GM18502 (cell line): Measurements from ENCODE around the gene ZNF200.
"Not testable (repeated sequence)": the region's sequence is repeated elsewhere in the genome, so short reads cannot be mapped to it uniquely, and the experiment has no call there.

Experiments used
- ATAC-seq: cut with Tn5 transposase; IDR thresholded peaks from one replicate; pipeline ENCODE4 v1.9.1; 2021; ENCODE audit warnings: mild to moderate bottlenecking; ENCODE audit not compliant: unreplicated experiment, poor library complexity

ZNF200 gene

DNA sequence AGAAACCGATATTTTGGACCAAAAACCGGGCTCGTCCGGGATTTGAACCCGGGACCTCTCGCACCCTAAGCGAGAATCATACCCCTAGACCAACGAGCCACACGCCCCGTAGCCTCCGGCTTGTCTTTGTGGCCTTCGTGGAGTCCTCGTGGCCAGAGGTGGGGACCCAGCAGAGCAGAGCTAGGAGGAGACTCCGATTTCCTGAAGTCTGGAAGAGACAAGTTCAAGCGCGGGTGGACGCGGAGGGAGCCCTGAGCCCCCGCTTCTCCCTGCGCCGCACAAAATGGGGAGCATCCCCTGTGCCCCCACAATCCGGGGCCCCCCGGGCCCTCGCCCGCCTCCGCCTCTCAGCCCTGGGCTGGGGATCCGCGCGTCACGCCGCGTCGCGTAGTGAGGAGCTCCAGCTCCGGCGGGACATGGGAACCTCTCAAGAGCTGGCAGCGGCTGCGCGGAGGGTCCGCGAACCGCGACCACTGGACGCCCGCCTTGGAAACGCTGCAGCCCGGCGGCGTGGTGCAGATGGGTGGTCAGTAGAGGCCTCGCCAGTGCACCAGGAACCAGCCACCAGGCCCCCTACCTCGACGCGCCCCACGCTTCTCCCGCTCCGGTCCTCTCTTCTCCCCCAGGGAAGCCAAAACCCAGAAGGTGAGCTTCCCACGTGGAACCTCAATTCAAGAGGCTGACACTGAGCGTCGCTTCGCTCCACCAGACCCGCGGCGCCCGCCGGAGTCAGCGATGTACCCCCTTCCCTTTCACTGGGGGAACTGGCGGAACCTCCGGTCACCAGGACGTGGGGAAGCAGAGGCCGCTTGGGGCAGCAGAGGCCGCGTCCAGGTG lies 52.1 kb downstream of the ZNF200 start:
- no peak for ATAC-seq

DNA sequence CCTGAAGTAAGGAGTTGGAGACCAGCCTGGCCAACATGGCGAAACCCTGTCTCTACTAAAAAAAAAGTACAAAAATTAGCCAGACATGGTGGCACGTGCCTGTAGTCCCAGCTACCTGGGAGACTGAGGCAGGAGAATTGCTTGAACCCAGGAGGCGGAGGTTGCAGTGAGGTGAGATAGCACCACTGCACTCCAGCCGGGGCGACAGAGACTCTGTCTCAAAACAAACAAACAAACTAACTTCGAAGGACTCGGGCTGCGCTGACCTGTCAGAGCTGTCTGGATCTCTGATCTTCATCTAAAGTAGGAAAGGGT lies 52.7 kb downstream of the ZNF200 start:
- not testable (repeated sequence) for ATAC-seq

GRCh38 chr16:3180445-3180878 lies 54.5 kb downstream of the ZNF200 start:
- no peak for ATAC-seq

DNA sequence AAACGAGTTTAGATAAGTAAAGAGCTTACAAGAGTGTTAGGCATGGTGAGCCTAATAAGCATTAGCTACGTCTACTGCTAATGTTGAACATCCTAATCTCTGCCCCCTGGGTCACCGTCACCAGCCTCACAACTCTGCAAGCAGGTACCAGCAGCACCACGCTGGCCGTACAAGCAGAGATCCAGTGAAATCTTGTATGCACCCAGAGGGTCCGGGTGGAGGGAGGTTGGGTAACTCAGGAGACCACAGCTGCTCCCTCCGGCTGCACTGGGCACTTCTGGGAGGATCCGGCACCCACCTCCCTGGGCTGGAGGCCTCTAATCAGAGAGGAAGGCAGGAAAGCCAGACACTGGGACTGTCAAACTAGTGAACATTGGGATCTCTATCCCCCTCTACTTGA lies 55.3 kb downstream of the ZNF200 start:
- no peak for ATAC-seq

GRCh38 chr16:3175157-3176093 lies 59.5 kb downstream of the ZNF200 start:
- no peak for ATAC-seq

DNA sequence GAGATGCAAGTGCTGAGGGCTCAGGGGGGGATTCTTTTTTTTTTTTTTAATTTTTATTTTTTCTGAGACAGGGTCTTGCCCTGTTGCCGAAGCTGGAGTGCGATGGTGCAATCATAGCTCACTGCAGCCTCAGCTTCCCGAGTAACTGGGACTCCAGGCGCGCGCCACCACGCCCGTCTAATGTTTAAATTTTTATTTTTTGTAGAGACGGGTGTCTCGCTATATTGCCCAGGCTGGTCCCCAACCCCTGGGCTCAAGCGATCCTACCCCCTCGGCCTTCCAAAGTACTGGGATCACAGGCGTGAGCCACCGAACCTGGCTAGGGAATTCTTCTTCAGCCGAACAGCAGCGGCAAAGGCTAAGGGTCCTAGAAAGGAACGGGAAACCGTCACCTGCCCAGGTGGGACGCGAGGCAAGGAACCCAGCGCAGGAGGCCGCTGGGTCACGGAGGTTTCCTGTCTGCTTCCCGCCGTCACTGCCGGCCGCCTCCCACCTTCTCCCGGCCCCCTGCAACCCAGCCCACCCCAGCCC lies 60.3 kb downstream of the ZNF200 start:
- no peak for ATAC-seq

DNA sequence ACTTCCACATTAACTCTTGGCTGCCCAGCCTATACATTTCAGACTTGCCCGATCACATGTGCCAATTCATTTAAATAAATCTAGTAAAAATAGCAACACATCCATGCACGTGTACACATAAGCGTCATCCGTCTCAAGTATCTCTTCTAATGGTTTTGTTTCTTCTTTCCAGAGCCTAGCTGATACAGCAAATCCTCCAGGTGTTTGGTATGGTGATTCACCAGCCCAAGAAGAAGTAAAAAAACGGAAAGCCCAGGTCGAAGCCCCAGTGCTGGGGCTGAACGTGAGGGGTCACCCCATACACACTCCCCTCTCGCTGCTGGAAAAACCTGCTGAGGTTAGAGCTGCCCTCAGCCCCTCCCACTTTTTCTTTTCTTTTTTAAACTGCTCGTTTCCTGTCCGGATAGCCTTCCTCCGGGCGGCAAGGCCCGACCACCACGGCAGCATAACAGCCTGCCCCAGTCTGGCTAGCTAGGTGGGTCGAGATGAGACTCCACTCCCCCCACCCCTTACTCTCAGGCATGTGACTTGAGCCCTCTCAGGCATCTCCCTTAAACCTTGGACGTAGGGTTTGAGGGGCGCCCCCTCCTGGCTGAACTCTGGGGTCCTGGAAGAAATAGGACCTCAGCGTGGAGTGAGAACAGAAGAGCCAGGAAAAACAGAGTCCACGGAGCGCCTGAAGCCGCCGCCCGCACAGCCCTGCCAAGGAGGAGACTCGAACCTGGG lies 60.9 kb downstream of the ZNF200 start:
- no peak for ATAC-seq
